IPS DF 4.7 (cell line): ENCODE data around the gene SWSAP1.
"Not testable (repeated sequence)": the region's sequence is repeated elsewhere in the genome, so short reads cannot be mapped to it uniquely, and the experiment has no call there.

ENCODE experiments used
- DNase-seq: peaks from one replicate; pipeline ENCODE4 v3.0.0-alpha.2; 2013; ENCODE audit warnings: low spot score; ENCODE audit errors: extremely low read depth

SWSAP1 gene, protein sequence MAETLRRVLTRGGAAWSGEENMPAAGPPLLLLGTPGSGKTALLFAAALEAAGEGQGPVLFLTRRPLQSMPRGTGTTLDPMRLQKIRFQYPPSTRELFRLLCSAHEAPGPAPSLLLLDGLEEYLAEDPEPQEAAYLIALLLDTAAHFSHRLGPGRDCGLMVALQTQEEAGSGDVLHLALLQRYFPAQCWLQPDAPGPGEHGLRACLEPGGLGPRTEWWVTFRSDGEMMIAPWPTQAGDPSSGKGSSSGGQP

DNA sequence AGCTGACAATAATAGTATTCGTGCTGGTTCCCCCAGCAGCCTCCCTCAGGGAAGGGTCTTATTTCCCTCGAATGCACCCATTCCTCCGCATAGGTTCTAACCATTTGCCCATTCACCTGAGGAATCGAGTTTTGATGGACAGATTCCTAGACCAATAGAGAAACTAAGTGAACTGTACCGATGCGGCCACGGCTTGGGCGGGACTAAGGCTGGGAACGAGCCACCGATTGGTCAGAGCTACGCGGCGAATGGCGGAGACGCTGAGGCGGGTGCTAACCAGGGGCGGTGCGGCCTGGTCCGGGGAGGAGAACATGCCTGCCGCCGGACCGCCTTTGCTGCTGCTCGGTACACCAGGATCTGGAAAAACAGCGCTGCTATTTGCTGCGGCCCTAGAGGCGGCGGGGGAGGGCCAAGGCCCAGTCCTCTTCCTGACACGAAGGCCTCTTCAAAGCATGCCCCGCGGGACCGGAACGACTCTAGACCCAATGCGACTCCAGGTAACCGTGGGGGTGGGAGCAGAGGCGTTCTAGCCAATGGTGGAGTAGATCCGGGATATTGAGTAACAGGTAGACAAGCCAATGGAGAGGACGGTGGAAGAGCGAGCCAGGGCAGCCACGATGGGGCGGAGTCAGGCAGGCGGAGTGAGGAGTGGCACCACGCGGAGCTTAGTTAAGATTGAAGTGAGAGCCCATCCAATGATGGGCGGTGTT lies at the start of gene SWSAP1:
TSS of gene SWSAP1 (plus strand) at position 234 of the 710 bp plus-strand sequence. CDS start at position 249, 15 bp downstream.
- DNase-seq: peak; percentile 98

DNA sequence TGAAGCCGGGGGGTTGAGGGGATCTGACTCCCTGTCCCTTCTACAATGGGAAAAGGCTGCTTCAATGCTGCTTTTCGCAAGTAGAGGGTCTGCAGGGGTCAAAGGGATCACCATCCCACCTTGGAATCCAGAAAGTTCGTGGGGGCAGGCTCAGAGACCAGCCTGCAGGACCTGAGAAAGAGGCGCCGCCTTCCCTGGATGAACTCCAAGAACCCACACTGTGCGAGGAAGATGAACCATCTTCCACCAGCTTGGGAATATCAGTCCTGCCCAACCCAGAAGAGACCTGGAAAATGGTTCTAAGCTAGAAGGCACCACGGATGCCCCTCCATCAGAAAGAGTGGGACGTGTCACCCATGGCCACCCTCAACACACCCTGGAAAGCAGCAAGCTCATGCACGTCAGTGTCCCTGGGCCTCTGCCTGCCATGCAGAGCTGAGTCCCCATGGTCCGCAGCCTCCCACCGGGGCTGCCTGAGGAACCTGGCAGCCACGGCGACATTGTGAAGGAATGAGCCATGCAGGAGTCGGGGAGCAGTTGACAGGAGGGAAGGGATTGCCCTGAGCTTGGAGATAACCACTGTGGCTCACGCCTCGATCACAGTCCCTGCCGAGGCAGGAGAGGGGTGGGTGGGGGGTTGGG lies 49.6 kb upstream of the SWSAP1 start:
- no peak for DNase-seq

- no peak for DNase-seq
These were observed 48.9 kb upstream of the SWSAP1 start for GRCh38 chr19:11325544-11325943.

DNA sequence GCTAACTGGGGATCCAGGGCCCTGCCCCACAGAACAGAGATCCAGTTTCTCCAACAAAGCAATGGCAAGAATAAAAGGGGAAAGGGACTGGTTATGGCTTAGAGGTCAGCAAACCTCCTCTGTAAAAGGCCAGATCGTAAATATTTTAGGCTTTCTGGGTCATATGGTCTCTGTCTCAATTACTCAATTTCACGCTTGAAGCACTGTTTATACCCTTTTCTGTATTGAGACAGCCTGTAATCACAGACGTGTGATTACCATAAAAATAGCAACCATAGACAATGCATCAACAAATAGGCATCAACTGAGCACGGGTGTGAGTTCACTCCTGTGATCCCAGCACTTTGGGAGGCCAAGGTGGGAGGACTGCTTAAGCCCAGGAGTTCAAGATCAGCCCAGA lies 44.3 kb upstream of the SWSAP1 start:
- DNase-seq: no peak

GRCh38 chr19:11331502-11331901 lies 43.0 kb upstream of the SWSAP1 start:
- no peak for DNase-seq

- no peak for DNase-seq
These were observed 41.6 kb upstream of the SWSAP1 start for GRCh38 chr19:11332822-11333221.

DNA sequence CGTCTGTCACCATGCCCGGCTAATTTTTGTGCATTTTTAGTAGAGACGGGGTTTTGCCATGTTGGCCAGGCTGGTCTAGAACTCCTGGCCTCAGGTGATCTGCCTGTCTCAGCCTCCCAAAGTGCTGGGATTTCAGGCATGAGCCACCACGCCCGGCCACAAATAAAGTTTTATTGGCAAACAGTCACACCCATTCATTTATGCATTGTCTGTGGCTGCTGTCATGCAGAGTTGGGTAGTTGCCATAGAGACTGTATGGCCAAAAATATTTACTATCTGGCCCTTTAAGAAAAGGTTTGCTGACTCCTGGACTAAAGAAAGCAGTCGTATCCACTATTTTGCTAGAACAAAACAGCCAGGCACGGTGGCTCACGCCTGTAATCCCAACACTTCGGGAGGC lies 40.6 kb upstream of the SWSAP1 start:
- DNase-seq: not testable (repeated sequence)

GRCh38 chr19:11335449-11336146 lies 38.9 kb upstream of the SWSAP1 start:
- DNase-seq: no peak

DNA sequence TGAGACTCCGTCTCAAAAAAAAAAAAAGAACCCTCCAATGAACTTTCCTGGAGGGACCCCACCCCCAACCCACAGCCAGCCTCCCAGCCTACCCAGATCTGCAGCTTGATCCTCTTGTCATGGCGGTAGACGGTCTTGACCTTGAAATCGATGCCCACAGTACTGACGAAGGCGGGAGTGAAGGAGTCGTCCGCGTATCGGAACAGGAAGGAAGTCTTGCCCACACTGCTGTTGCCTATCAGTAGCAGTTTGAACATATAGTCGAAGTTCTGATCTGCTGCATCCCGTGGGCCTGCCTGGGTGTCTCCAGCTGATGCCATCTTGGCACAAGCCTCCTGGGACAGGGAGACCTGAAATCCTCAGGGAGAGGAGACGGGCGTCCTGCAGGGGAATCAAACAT lies 37.4 kb upstream of the SWSAP1 start:
- DNase-seq: no peak

DNA sequence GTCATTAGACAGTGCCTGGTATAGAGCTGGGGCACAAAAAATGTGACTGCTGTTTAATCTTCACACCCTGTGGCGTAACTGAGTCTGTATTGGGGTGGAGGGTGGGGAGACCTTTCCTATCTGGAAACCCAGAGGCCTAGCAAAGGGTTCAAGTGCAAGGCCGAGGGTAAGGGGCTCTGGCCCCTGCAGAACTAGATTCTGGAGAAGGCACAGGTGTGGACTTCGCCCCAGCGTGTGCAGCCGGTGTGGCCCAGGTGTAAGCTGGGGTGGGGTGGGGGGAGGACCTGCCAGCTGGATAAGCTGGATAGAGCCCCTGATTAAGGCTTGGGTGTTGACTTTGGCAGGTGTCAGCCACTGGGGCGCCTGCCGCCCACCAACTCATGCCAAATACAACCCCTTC lies 36.3 kb upstream of the SWSAP1 start:
- no peak for DNase-seq

GRCh38 chr19:11338569-11339253 lies 35.8 kb upstream of the SWSAP1 start:
- no peak for DNase-seq

GRCh38 chr19:11339254-11340098 lies 35.0 kb upstream of the SWSAP1 start, which contains the start of gene RAB3D:
RAB3D (minus strand) TSS chr19:11339657; CDS start chr19:11337399, 2,258 bp downstream.
- DNase-seq: no peak

- DNase-seq: not testable (repeated sequence)
These were observed 34.4 kb upstream of the SWSAP1 start for GRCh38 chr19:11340099-11340467.

- DNase-seq: no peak
These were observed 32.0 kb upstream of the SWSAP1 start for GRCh38 chr19:11342429-11342828.

- no peak for DNase-seq
These were observed 29.2 kb upstream of the SWSAP1 start for GRCh38 chr19:11345122-11345803.

GRCh38 chr19:11346104-11346940 lies 28.1 kb upstream of the SWSAP1 start, which contains the start of the genes CCDC159 and TMEM205:
CCDC159 (plus strand) TSS chr19:11346519; CDS start chr19:11346607, 88 bp downstream.
TMEM205 (minus strand) TSS chr19:11346268; CDS start chr19:11345619, 649 bp downstream.
- DNase-seq: peak; percentile 95

DNA sequence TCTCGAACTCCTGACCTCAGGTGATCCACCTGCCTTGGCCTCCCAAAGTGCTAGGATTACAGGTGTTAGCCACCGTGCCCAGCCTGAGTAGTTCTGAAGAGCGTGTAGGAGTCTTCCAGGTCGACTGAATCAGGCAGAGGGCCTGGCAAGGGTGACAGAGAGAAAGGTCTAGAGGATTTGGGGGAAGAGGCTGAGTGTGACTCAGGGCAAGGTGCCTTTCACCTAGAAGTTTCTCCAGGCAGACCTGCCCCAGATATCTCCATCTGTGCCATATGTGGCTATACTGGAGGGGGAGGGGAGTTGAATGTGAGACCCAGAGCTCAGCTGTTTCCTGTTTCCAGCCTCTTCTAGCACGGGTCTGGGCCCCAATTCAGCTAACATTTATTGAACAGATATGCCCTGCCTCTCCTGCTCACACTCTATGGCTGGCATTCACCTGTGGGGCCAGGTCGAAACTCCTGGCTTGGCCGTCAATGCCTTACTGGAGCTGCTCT lies 26.9 kb upstream of the SWSAP1 start:
- DNase-seq: no peak

- no peak for DNase-seq
These were observed 25.3 kb upstream of the SWSAP1 start for GRCh38 chr19:11349171-11349570.
